Heart left ventricle (tissue), 16 donors: ENCODE data around the gene PCDHB7. TPM values are rescaled to one million over a fixed set of nuclear protein-coding genes. Genes with fewer than 3 reads are reported as not detected.
"Not testable (repeated sequence)": the region's sequence is repeated elsewhere in the genome, so short reads cannot be mapped to it uniquely, and the experiment has no call there.

Source experiments
- ATAC-seq, 4 donors: fragments of 200-7000 bp; cut with Tn5 transposase; one replicate each; pipeline ENCODE4 v1.9.1; 2020 to 2022; ENCODE audit warnings: moderate library complexity in 4 of 4, mild to moderate bottlenecking in 3 of 4, moderate number of reproducible peaks in 1 of 4
- DNase-seq, 5 donors: peaks; one replicate each; pipeline ENCODE4 v3.0.0-alpha.2; 2020
- H3K27ac ChIP-seq, 12 donors: fragments of 200-600 bp; sonication (generic) in 4 of 12; one replicate each; pipeline versions ENCODE4 v1.5.0 to v1.8.0; 2016 to 2022; ENCODE audit warnings: mild to moderate bottlenecking in 2 of 12
- H3K27me3 ChIP-seq, 9 donors: fragments of 200-600 bp; sonication (generic) in 2 of 9; one replicate each; pipeline versions ENCODE4 v1.5.1 to v1.8.0; 2016 to 2022; ENCODE audit warnings: mild to moderate bottlenecking in 3 of 9
- H3K36me3 ChIP-seq, 9 donors: fragments of 200-600 bp; sonication (generic) in 2 of 9; one replicate each; pipeline versions ENCODE4 v1.5.0 to v1.8.0; 2018 to 2022; ENCODE audit warnings: mild to moderate bottlenecking in 2 of 9
- H3K4me1 ChIP-seq, 12 donors: fragments of 200-600 bp; sonication (generic) in 4 of 12; one replicate each; pipeline versions ENCODE4 v1.5.0 to v1.8.0; 2016 to 2022; ENCODE audit warnings: mild to moderate bottlenecking in 3 of 12
- H3K4me3 ChIP-seq, 12 donors: fragments of 200-600 bp; sonication (generic) in 4 of 12; one replicate each; pipeline versions ENCODE4 v1.5.0 to v1.8.0; 2017 to 2022; ENCODE audit warnings: mild to moderate bottlenecking in 9 of 12, moderate library complexity in 4 of 12
- H3K9me3 ChIP-seq, 12 donors: fragments of 200-600 bp; sonication (generic) in 4 of 12; one replicate each; pipeline versions ENCODE4 v1.5.0 to v1.8.0; 2016 to 2022; ENCODE audit warnings: mild to moderate bottlenecking in 1 of 12
- CTCF ChIP-seq, 12 donors: fragments of 200-600 bp; sonication (generic) in 4 of 12; IDR thresholded peaks; one replicate each; pipeline versions ENCODE4 v1.5.0 to v1.8.0; 2018 to 2022; ENCODE audit warnings: antibody characterized with exemption in 12 of 12, mild to moderate bottlenecking in 5 of 12
- POLR2A ChIP-seq, 2 donors: fragments of 450-650 bp; IDR thresholded peaks; one replicate each; pipeline ENCODE4 v1.6.1; 2017; ENCODE audit warnings: antibody characterized with exemption in 2 of 2, mild to moderate bottlenecking in 2 of 2, moderate library complexity in 2 of 2
- WGBS, 4 donors: extraction: QIAGEN DNeasy Blood & Tissue Kit in 2 of 4; methylation state at CpG; one replicate each; pipeline versions ENCODE4 v1.1.5 to v1.1.7; 2013 to 2018; 5-methylcytosine and 5-hydroxymethylcytosine counted together
- intact Hi-C, 10 donors: fragments of 100-400 bp; cut with DNase I; formaldehyde crosslinking; loops; one replicate each; pipeline versions ENCODE4 v1.11.1 to v1.14.2; 2022
- polyA plus RNA-seq, 2 donors: library from polyadenylated mRNA; stranded (reverse); fragments of 200-250 nt; gene quantifications; one replicate each; pipeline ENCODE4 v1.2.3, GENCODE V29; 2013
- total RNA-seq, 9 donors: library from RNA; depleted of rRNA in 2 of 9; stranded (reverse); fragments of >200 nt in 2 of 9; fragmentation: NEBNext Ultra II Directional in 3 of 9; extraction: Animal tissue kit (Norgen Biotek cat#: 25700) in 3 of 9; gene quantifications; one replicate each; pipeline versions ENCODE4 v1.1.0 to v1.2.4, GENCODE V29; 2016 to 2023
- donor health status: ischemic (EF 13 %, LVEDD 7.1; RV severe dilation, severe dysfunction).
- donor health status: healthy with polysubstance abuse.
- donor health status: DM: no; HTN: yes; CAD: no.
- donor health status: DM: no; HTN: no; CAD: no.
- donor health status: ischemic (EF 25% LVEDD 6.9; RV normal size, moderate dysfunction).
- donor health status: ischemic (EF 25% LVEDD 5.7; RV mildly dilated, moderate dysfunction).
- donor health status: healthy.
- donor health status: DM: yes; HTN: yes; CAD: no.
- donor health status: ischemic (EF 35%, LVEDD 5.7; RV mildly dilated, moderate dysfunction).
- donor health status: nonischemic (EF 11% LVEDD 7.7; RV severe dilation, severe dysfunction).
- donor health status: DM: yes; HTN: yes; CAD: no.
- donor health status: PGD.
- donor health status: ischemic (EF 29% LVEDD 5.4; RV normal size, mild dysfunction).
- donor health status: nonischemic (EF 23%, LVEDD 6.1; RV moderate dilation, normal function).

The PCDHB7 gene
- total and polyA plus RNA-seq, 11 donors = 0.19 to 1.3 (median 0.76) TPM

- no peak overlapping the region for H3K27ac ChIP-seq
- DNase-seq (no peak), ATAC-seq (no peak)
- H3K9me3 ChIP-seq = peaks cover 0 to 75% (median 21%) of the 10 kb centered on the region in 12 donors
- 62 to 77% (median 63%) methylated on average over 1 of the region's 1 CpG for whole genome bisulfite sequencing, 4 donors
- H3K4me3 ChIP-seq = no peak overlapping the region
- intact Hi-C loops = loop anchor here in 3 of 10 donors (10.0 kb wide), 1 partner anchor 389 kb away; no protein-coding TSS in a partner anchor
- no peaks in the 10 kb centered on the region for H3K4me1 ChIP-seq
- peaks cover 0 to 63% (median 33%) of the 10 kb centered on the region in 9 donors for H3K27me3 ChIP-seq
- TF ChIP-seq POLR2A (IDR thresholded peaks at IDR 0.05) (no peak), CTCF (IDR thresholded peaks at IDR 0.05) (no peak)
- no peaks in the 10 kb centered on the region for H3K36me3 ChIP-seq
Measured at GRCh38 chr5:141175933-141176332, 3.5 kb downstream of the PCDHB7 start.

GRCh38 chr5:141177577-141178191 lies 5.2 kb downstream of the PCDHB7 start, which contains the start of gene PCDHB8:
Gene PCDHB8, plus strand, starts transcription at chr5:141177790. Its CDS starts 245 bp downstream, at chr5:141178035.
- H3K4me1 ChIP-seq, H3K36me3 ChIP-seq, DNase-seq, H3K27ac ChIP-seq: not testable (repeated sequence)
- H3K4me3 ChIP-seq = peak within 1 kb of the TSS in 3 of 12 donors; percentile 19 to 48 (median 40)
- intact Hi-C loops = loop anchor here in 3 of 10 donors (10.0 kb wide), 1 partner anchor 387 kb away; no protein-coding TSS in a partner anchor
- 17 to 27% (median 23%) methylated on average over 14 to 15 of the region's 18 CpGs for WGBS, 4 donors
- H3K9me3 ChIP-seq = peaks cover 0 to 79% (median 27%) of the 10 kb centered on the region in 12 donors
- H3K27me3 ChIP-seq = peaks cover 0 to 71% (median 33%) of the 10 kb centered on the region in 9 donors
- peak in 3 of 4 donors; percentile 55 to 88 (median 71) for ATAC-seq
- peak in 5 of 12 donors; percentile 5 to 52 (median 8) for TF ChIP-seq CTCF (IDR thresholded peaks at IDR 0.05)

GRCh38 chr5:141179371-141179770 lies 6.9 kb downstream of the PCDHB7 start:
- H3K4me3 ChIP-seq, H3K36me3 ChIP-seq, H3K4me1 ChIP-seq, DNase-seq, ATAC-seq, H3K27ac ChIP-seq: not testable (repeated sequence)
- 33 to 37% (median 36%) methylated on average over 31 to 36 of the region's 39 CpGs for WGBS, 4 donors
- Histone ChIP-seq H3K27me3 (peaks cover 0 to 76% (median 33%) of the 10 kb centered on the region in 9 donors), H3K9me3 (peaks cover 0 to 78% (median 24%) of the 10 kb centered on the region in 12 donors)
- intact Hi-C loops = loop anchor here in 3 of 10 donors (10.0 kb wide), 1 partner anchor 385 kb away; no protein-coding TSS in a partner anchor

DNA sequence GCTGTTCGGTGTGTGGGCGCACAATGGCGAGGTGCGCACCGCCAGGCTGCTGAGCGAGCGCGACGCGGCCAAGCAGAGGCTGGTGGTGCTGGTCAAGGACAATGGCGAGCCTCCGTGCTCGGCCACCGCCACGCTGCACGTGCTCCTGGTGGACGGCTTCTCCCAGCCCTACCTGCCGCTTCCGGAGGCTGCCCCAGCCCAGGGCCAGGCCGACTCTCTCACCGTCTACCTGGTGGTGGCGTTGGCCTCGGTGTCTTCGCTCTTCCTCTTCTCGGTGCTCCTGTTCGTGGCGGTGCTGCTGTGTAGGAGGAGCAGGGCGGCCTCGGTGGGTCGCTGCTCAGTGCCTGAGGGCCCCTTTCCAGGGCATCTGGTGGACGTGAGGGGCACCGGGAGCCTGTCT lies 7.4 kb downstream of the PCDHB7 start:
- not testable (repeated sequence) for ATAC-seq, H3K4me3 ChIP-seq, H3K36me3 ChIP-seq, H3K4me1 ChIP-seq, H3K27ac ChIP-seq, DNase-seq
- Histone ChIP-seq H3K9me3 (peaks cover 0 to 78% (median 26%) of the 10 kb centered on the region in 12 donors), H3K27me3 (peaks cover 0 to 75% (median 29%) of the 10 kb centered on the region in 9 donors)
- WGBS, 4 donors = 23 to 41% (median 34%) methylated on average over 3 to 32 of the region's 32 CpGs
- intact Hi-C loops = loop anchor here in 5 of 10 donors (5.0 to 10.0 kb wide), 2 partner anchors 382 to 385 kb away; no protein-coding TSS in a partner anchor

DNA sequence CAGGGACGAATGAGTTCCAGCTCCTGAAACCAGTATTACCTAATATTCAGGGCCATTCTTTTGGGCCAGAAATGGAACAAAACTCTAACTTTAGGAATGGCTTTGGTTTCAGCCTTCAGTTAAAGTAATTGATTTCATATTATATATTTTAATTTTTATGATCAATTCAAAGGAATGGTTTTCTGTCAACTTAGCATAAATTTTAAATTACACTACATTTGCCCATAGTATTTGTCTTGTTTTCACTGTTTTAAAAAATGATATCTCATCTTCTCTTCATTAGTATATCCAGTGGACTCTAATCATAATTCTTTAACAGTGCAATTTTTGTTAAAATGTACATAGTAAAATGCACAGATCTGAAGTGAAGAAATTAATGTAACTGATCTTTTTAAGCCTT lies 7.9 kb downstream of the PCDHB7 start:
- WGBS, 4 donors = 46 to 64% (median 49%) methylated on average over 1 of the region's 1 CpG
- TF ChIP-seq CTCF (IDR thresholded peaks at IDR 0.05) (no peak), POLR2A (IDR thresholded peaks at IDR 0.05) (no peak)
- ATAC-seq = no peak
- no peak for DNase-seq
- Histone ChIP-seq H3K27ac (no peak overlapping the region), H3K36me3 (peaks cover 0 to 4% (median 0%) of the 10 kb centered on the region in 9 donors), H3K9me3 (peaks cover 0 to 78% (median 29%) of the 10 kb centered on the region in 12 donors), H3K4me1 (no peaks in the 10 kb centered on the region), H3K27me3 (peaks cover 0 to 72% (median 24%) of the 10 kb centered on the region in 9 donors), H3K4me3 (no peak overlapping the region)
- intact Hi-C loops = loop anchor here in 2 of 10 donors (5.0 to 10.0 kb wide), 2 partner anchors 382 to 384 kb away; no protein-coding TSS in a partner anchor
